Measurements from ENCODE around the gene TCFL5.

The TCFL5 gene

DNA sequence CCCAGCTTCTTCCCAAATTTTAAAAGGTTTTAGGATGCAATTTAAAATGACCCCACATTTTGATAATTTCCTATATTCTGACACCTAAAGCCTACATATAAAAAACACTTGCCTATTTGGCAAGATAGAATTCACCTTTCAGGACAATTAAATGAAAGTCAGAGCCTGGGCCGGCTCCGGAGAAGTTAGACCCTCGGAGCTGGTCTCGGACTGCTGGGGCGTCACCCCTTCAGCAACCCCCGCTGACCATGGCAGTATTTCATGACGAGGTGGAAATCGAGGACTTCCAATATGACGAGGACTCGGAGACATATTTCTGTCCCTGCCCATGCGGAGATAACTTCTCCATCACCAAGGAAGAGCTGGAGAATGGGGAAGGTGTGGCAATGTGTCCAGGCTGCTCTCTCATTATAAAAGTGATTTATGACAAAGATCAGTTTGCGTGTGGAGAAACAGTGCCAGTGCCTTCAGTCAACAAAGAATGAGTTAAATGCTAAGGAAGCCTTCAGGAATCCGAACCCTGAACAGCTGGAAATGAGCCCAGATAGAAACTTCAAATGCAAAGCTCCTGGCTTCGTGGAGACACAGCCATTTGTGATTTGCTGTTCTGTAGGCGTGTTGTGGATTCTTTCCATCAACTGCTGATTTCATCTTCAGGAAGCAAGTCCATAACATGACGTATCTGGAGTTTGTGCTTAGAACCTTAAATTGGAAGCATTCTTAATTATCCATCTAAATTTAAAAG, 16.0 kb downstream of the TCFL5 start:
- Mint-ChIP-seq H3K27ac (no peak overlapping the region), H3K4me1 (peaks cover 3% of the 10 kb centered on the region), H3K9me3 (no peaks in the 10 kb centered on the region), H3K27me3 (no peaks in the 10 kb centered on the region), H3K36me3 (peaks cover 2% of the 10 kb centered on the region), H3K4me3 (no peak overlapping the region)
- no peak for ATAC-seq (ENCODE audit: low read depth)
- DNase-seq (ENCODE audit: low spot score in 2 of 2): no peak

GRCh38 chr20:62844182-62844581, 17.4 kb downstream of the TCFL5 start:
- no peak for ATAC-seq (ENCODE audit: low read depth)
- H3K4me3 Mint-ChIP-seq: no peak overlapping the region
- no peak for DNase-seq (ENCODE audit: low spot score in 2 of 2)
- no peak overlapping the region for H3K27ac Mint-ChIP-seq
- H3K4me1 Mint-ChIP-seq: peaks cover 6% of the 10 kb centered on the region
- H3K36me3 Mint-ChIP-seq: peaks cover 13% of the 10 kb centered on the region
- H3K27me3 Mint-ChIP-seq: no peaks in the 10 kb centered on the region
- H3K9me3 Mint-ChIP-seq: no peaks in the 10 kb centered on the region

DNA sequence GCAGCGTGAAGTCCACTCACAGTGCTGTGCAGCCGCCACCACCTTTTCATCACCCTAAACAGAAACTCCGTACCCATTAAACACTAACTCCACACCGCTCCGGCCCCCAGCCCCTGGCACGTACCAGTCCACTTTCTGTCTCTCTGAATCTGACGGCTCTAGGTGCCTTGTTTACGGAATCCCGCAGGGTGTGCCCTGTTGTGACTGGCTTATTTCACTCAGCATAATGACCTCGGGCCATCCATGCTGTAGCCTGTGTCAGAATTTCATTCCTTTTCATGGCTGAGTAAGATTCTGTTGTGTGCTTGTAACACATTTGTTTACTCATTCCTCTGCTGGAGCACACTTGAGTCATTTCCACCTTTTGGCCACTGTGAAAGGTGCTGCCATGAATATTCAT, 18.0 kb downstream of the TCFL5 start:
- DNase-seq (ENCODE audit: low spot score in 2 of 2): no peak
- H3K27me3 Mint-ChIP-seq: no peaks in the 10 kb centered on the region
- H3K9me3 Mint-ChIP-seq: no peaks in the 10 kb centered on the region
- H3K4me1 Mint-ChIP-seq: peaks cover 7% of the 10 kb centered on the region
- peaks cover 13% of the 10 kb centered on the region for H3K36me3 Mint-ChIP-seq
- ATAC-seq (ENCODE audit: low read depth): no peak
- no peak overlapping the region for H3K4me3 Mint-ChIP-seq
- no peak overlapping the region for H3K27ac Mint-ChIP-seq

DNA sequence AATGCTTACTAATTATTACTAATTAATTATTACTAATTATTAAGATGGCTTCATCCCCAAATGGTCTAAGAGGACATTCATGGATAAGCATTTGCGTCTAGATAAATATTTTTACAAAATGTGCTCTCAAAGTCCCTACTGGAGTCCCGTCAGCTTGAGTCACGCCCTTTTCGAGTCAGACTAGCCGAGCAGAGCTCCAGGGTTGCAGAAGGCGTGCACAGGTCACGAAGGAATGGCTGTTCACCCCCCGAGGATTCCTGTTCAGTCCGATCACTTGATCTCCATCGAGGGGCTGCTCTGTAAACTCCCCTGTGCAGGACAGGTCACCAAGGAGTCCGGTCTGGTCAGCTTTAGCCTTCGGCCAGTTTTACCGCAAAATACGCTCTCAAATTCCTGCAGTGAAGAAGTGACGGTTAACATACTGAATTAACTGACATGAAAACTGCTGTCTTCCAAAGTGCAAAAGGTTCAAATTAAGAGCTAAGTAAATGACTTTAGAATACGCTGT, 19.9 kb downstream of the TCFL5 start:
- H3K4me3 Mint-ChIP-seq: no peak overlapping the region

DNA sequence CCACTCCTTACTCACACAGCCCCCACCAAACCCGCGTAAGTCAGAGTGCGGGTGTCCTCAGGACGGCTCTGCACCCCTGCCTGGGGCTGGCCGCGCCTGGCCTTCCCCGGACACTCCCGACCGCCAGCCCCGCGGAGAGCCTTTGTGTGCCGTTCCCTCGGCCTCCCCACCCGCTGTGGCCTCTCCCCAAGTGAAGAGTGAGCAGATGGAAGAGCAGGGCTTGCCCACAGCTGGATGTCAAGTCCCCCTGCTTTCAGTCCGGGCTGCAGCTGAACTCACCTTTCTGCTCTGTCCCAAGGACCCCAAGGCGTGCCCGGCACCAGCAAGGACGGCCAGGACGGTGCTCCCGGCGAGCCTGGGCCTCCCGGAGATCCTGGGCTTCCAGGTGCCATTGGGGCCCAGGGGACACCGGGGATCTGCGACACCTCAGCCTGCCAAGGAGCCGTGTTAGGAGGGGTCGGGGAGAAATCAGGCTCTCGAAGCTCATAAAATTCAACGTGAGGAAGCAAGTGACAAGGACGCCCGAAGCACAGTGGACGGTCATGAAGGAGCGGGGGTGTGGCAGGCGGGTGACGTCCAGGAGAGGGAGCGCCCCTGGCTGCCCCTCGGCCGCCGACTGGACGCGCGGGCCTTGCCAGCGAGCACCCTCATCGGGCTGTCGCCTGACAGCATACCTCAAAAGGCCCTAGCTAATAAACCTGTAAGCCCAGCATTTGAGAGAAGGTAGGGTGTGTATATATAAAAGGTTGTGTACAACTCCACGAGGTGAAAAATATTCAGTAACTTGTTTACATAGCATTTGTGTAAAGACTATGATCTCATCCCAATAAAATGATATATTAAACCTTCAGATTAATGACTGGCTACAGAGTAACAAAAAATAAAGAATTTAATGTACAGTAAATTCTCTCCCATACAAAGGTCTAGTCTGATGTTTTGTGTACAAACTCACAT, 21.1 kb downstream of the TCFL5 start:
- ATAC-seq (ENCODE audit: low read depth): no peak
- Mint-ChIP-seq H3K27ac (peak overlapping the region; percentile 77), H3K36me3 (peaks cover 10% of the 10 kb centered on the region), H3K4me1 (peaks cover 11% of the 10 kb centered on the region), H3K4me3 (no peak overlapping the region), H3K9me3 (no peaks in the 10 kb centered on the region), H3K27me3 (no peaks in the 10 kb centered on the region)
- no peak for DNase-seq (ENCODE audit: low spot score in 2 of 2)

More for the DNA sequence above, 19.9 kb downstream of the TCFL5 start:
- H3K4me1 Mint-ChIP-seq: peaks cover 11% of the 10 kb centered on the region
- no peak for DNase-seq (ENCODE audit: low spot score in 2 of 2)
- no peak for ATAC-seq (ENCODE audit: low read depth)
- H3K9me3 Mint-ChIP-seq: no peaks in the 10 kb centered on the region
- no peak overlapping the region for H3K27ac Mint-ChIP-seq
- H3K36me3 Mint-ChIP-seq: peaks cover 10% of the 10 kb centered on the region
- no peaks in the 10 kb centered on the region for H3K27me3 Mint-ChIP-seq

DNA sequence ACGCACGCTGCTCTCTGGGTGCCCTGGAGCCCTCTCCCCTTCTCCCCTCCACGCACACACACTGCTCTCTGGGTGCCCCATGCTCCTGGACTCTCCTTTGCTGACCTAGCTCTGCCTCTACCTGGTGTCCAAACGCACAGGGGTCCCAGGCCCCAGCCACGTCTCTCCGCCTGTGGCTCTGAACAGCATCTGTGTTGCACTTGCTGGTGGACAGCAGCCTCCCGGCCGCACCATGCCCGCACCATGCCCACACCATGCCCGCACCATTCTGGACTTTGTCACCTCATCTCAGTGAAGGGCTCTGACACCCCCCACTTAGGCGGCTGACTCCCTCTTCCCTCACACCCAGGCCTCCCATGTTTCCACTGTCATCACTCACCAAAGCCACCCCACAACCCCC, 21.8 kb downstream of the TCFL5 start:
- Mint-ChIP-seq H3K27me3 (no peaks in the 10 kb centered on the region), H3K27ac (peak overlapping the region; percentile 77), H3K36me3 (peaks cover 10% of the 10 kb centered on the region), H3K4me1 (peaks cover 12% of the 10 kb centered on the region), H3K4me3 (no peak overlapping the region), H3K9me3 (no peaks in the 10 kb centered on the region)
- DNase-seq (ENCODE audit: low spot score in 2 of 2): no peak
- no peak for ATAC-seq (ENCODE audit: low read depth)

DNA sequence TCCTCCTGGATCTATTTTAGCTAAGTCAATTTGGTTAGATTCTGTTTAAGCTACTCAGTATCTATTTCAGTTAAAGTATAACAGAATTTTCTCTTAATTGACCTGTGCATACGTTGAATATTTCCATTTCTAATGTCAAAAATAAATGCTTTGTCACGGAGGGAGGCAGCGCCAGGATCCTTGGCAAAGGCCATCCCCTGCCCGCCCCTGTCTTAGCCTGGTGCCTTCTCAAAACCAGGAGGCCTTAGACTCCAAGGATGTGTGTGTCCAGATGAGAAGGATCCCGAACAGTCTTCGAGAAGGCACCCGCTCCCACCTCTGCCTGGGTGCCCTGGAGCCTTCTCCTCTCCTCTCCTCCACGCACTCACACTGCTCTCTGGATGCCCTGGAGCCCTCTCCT, 22.4 kb downstream of the TCFL5 start:
- no peak overlapping the region for H3K27ac Mint-ChIP-seq
- H3K9me3 Mint-ChIP-seq: no peaks in the 10 kb centered on the region
- no peak overlapping the region for H3K4me3 Mint-ChIP-seq
- DNase-seq (ENCODE audit: low spot score in 2 of 2): no peak
- peaks cover 12% of the 10 kb centered on the region for H3K4me1 Mint-ChIP-seq
- H3K36me3 Mint-ChIP-seq: peaks cover 10% of the 10 kb centered on the region
- no peaks in the 10 kb centered on the region for H3K27me3 Mint-ChIP-seq
- ATAC-seq (ENCODE audit: low read depth): no peak

GRCh38 chr20:62838128-62838891, 23.3 kb downstream of the TCFL5 start:
- Mint-ChIP-seq H3K27me3 (no peaks in the 10 kb centered on the region), H3K4me1 (peaks cover 12% of the 10 kb centered on the region), H3K9me3 (no peaks in the 10 kb centered on the region), H3K36me3 (peaks cover 10% of the 10 kb centered on the region), H3K4me3 (peak overlapping the region; percentile 66), H3K27ac (peak overlapping the region; percentile 95)
- ATAC-seq (ENCODE audit: low read depth) (peak; percentile 79), DNase-seq (ENCODE audit: low spot score in 2 of 2) (peak; percentile 40 to 56)

GRCh38 chr20:62837790-62838127, 23.9 kb downstream of the TCFL5 start:
- Mint-ChIP-seq H3K4me3 (peak overlapping the region; percentile 66), H3K36me3 (peaks cover 10% of the 10 kb centered on the region), H3K4me1 (peaks cover 17% of the 10 kb centered on the region), H3K27ac (peak overlapping the region; percentile 95), H3K27me3 (no peaks in the 10 kb centered on the region), H3K9me3 (no peaks in the 10 kb centered on the region)
- DNase-seq (ENCODE audit: low spot score in 2 of 2): no peak
- ATAC-seq (ENCODE audit: low read depth): peak; percentile 52

- no peaks in the 10 kb centered on the region for H3K27me3 Mint-ChIP-seq
- no peaks in the 10 kb centered on the region for H3K9me3 Mint-ChIP-seq
- H3K27ac Mint-ChIP-seq: peak overlapping the region; percentile 95
- peaks cover 24% of the 10 kb centered on the region for H3K4me1 Mint-ChIP-seq
- DNase-seq (ENCODE audit: low spot score in 2 of 2): no peak
- H3K36me3 Mint-ChIP-seq: peaks cover 10% of the 10 kb centered on the region
- ATAC-seq (ENCODE audit: low read depth): no peak
- H3K4me3 Mint-ChIP-seq: no peak overlapping the region
Observed at GRCh38 chr20:62836967-62837490, 24.6 kb downstream of the TCFL5 start.

GRCh38 chr20:62835931-62836861, 25.4 kb downstream of the TCFL5 start:
- no peak overlapping the region for H3K4me3 Mint-ChIP-seq
- H3K9me3 Mint-ChIP-seq: no peaks in the 10 kb centered on the region
- DNase-seq (ENCODE audit: low spot score in 2 of 2) (no peak), ATAC-seq (ENCODE audit: low read depth) (no peak)
- H3K4me1 Mint-ChIP-seq: peaks cover 29% of the 10 kb centered on the region
- peak overlapping the region; percentile 18 for H3K27ac Mint-ChIP-seq
- H3K36me3 Mint-ChIP-seq: peaks cover 10% of the 10 kb centered on the region
- H3K27me3 Mint-ChIP-seq: no peaks in the 10 kb centered on the region

- no peak for ATAC-seq (ENCODE audit: low read depth)
- peaks cover 6% of the 10 kb centered on the region for H3K36me3 Mint-ChIP-seq
- no peaks in the 10 kb centered on the region for H3K27me3 Mint-ChIP-seq
- no peak overlapping the region for H3K4me3 Mint-ChIP-seq
- H3K4me1 Mint-ChIP-seq: peaks cover 29% of the 10 kb centered on the region
- H3K27ac Mint-ChIP-seq: peak overlapping the region; percentile 18
- H3K9me3 Mint-ChIP-seq: no peaks in the 10 kb centered on the region
- no peak for DNase-seq (ENCODE audit: low spot score in 2 of 2)
Observed at GRCh38 chr20:62834967-62835730, 26.5 kb downstream of the TCFL5 start.

All from memory B cell (primary cell).